ENCODE measurements around the gene CD163L1. TPM values are rescaled to one million over a fixed set of nuclear protein-coding genes. Genes with fewer than 3 reads are reported as not detected.
"Not testable (repeated sequence)": the region's sequence is repeated elsewhere in the genome, so short reads cannot be mapped to it uniquely, and the experiment has no call there.

Gene CD163L1
- total and polyA plus RNA-seq, 7 experiments from 2014 or later, result 0.47 to 2.1 (median 1.5) TPM; not detected in 4

DNA sequence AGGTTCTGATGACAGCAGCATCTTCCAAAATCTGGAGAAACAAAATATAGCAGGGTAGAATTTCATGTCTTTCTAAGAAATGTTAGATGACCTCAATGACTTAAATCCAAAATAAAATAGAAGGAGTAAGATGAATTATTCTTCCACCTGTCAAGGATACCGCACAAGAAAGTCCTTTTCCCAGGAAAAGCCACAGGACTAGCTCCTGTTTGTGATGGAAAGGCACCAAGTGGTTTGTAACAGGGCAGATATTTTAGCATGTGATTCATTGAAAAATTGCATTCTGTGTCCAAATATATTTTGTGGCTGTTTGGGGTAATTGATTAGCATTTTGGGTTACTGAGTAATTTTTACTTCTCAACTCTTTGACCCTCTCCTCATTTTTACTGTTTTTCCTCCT, 2.7 kb downstream of the CD163L1 start:
- Histone ChIP-seq H3K36me3 (ENCODE audit: control insufficient read depth in 2 of 3, insufficient read depth in 3 of 3, low read length in 3 of 3) (no peaks in the 10 kb centered on the region), H3K27ac (ENCODE audit: low read depth, low read length) (no peak overlapping the region), H3K4me3 (ENCODE audit: low read length) (no peak overlapping the region), H3K4me1 (ENCODE audit: control insufficient read depth in 2 of 2, insufficient read depth in 2 of 2, low read length in 2 of 2) (no peaks in the 10 kb centered on the region), H3K27me3 (ENCODE audit: control insufficient read depth in 2 of 2, insufficient read depth in 2 of 2, low read length in 2 of 2) (peaks cover 6 to 7% of the 10 kb centered on the region in 2 donors), H3K9me3 (ENCODE audit: control insufficient read depth in 2 of 3, low read length in 3 of 3) (no peaks in the 10 kb centered on the region)
- POLR2A ChIA-PET, result no interaction called here
- Mint-ChIP-seq H3K27ac (no peak overlapping the region), H3K4me1 (peaks cover 0 to 8% (median 5%) of the 10 kb centered on the region in 7 donors), H3K36me3 (peaks cover 0 to 4% (median 0%) of the 10 kb centered on the region in 5 donors), H3K9me3 (peaks cover 0 to 19% (median 5%) of the 10 kb centered on the region in 11 donors), H3K4me3 (peak overlapping the region in 4 of 10 donors; percentile 14 to 30 (median 17)), H3K27me3 (peaks cover 39 to 56% (median 47%) of the 10 kb centered on the region in 5 donors)
- intact Hi-C loops (cut with micrococcal nuclease), result no loop called here
- no peak for ATAC-seq
- CTCF ChIA-PET, result no interaction called here
- DNase-seq, result no peak

DNA sequence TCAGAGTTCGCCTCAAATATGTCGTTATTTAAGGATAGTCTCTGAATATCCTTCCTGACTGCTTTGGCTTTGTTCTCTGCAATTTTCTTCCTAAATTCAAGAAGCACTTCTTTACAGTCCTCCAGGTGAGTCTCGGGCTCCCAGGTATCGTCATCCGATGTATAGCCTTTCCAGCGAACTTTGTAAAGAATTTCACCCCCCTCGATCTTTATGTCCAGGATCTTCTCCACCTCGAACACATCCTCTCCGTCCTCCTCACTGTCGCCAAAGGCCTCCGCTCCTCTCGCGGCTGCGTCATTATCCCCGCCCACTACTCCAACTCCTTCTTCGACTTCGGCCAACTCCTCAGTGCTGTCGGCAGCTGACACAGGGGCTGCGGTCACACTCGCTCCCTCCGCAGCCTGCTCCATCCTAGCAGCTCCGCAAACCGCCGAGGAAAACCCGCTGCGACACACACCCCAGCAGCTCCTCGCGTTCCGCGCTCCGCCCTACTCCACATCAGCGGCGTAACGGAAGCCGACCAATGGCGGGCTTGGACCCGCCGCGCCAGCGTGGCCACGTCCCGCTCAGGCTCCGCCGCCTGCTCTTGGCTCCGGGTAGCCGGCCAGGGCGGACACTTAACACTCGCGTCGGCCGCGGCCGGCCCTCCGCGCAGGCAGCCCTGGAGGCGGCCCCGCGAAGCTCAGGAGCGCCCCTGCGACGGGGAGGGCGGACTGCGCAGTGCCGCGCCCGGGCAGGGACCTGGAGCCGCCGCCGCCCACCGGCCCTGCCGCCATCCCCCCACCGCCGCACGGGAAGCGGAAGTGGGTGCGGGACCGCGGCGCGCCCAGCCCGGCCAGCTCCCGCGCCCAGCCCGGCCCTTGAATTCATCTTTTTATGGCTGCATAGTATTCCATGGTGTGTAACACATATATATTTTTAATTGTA, 4.1 kb downstream of the CD163L1 start:
- POLR2A ChIA-PET, result no interaction called here
- Mint-ChIP-seq H3K27ac (peak overlapping the region in 5 of 9 donors; percentile 19 to 84 (median 81)), H3K4me3 (peak overlapping the region; percentile 69 to 85 (median 76)), H3K36me3 (peaks cover 0 to 4% (median 0%) of the 10 kb centered on the region in 5 donors), H3K9me3 (peaks cover 0 to 19% (median 5%) of the 10 kb centered on the region in 11 donors), H3K27me3 (peaks cover 38 to 56% (median 45%) of the 10 kb centered on the region in 5 donors), H3K4me1 (peaks cover 0 to 8% (median 5%) of the 10 kb centered on the region in 7 donors)
- intact Hi-C loops (cut with micrococcal nuclease), result no loop called here
- Histone ChIP-seq H3K9me3 (ENCODE audit: control insufficient read depth in 2 of 3, low read length in 3 of 3) (no peaks in the 10 kb centered on the region), H3K4me1 (ENCODE audit: control insufficient read depth in 2 of 2, insufficient read depth in 2 of 2, low read length in 2 of 2) (no peaks in the 10 kb centered on the region), H3K4me3 (ENCODE audit: low read length) (no peak overlapping the region), H3K27ac (ENCODE audit: low read depth, low read length) (no peak overlapping the region), H3K36me3 (ENCODE audit: control insufficient read depth in 2 of 3, insufficient read depth in 3 of 3, low read length in 3 of 3) (no peaks in the 10 kb centered on the region), H3K27me3 (ENCODE audit: control insufficient read depth in 2 of 2, insufficient read depth in 2 of 2, low read length in 2 of 2) (peaks cover 6 to 7% of the 10 kb centered on the region in 2 donors)
- ATAC-seq, result peak; percentile 60
- peak in 6 of 9 donors; percentile 8 to 47 (median 22) for DNase-seq
- CTCF ChIA-PET, result no interaction called here

DNA sequence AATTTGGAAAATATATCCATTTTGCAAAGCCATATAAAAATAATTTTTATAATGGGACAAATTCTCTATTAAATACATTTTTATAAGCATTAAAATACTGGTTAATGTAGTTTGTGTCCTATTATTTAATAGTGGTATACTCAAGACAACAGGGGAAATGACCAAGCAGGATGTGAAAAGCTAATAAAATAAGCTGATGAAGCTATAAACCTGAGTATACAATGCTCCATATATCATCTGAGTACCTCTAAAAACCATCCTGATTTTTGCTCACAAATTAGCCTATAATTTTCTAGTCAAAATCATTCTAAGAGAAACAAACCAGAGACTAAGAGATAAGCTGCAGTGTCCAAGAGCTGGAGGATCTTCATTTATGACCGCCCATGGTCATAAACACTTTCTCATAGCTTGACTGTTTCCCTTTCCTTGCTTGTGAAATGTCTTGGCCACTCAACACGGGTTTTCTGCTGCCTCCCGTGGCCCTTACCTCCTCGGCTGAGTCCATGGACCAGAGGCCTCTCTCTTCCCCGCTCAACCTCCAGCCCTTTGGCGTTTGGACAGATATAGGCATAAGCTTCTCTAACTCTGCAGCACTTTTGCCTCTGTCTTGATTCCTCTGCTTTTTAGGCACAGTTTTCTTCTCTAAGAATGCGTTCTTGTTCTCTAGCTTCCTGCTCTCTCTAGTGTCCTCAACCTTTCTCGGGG, 5.5 kb downstream of the CD163L1 start:
- H3K27ac Mint-ChIP-seq; H3K9me3 ChIP-seq (ENCODE audit: control insufficient read depth in 2 of 3, low read length in 3 of 3); intact Hi-C loops (cut with micrococcal nuclease); H3K27ac ChIP-seq (ENCODE audit: low read depth, low read length); H3K4me3 ChIP-seq (ENCODE audit: low read length); H3K27me3 ChIP-seq (ENCODE audit: control insufficient read depth in 2 of 2, insufficient read depth in 2 of 2, low read length in 2 of 2); H3K4me1 ChIP-seq (ENCODE audit: control insufficient read depth in 2 of 2, insufficient read depth in 2 of 2, low read length in 2 of 2); ATAC-seq; POLR2A ChIA-PET; CTCF ChIA-PET; H3K4me1 Mint-ChIP-seq; H3K36me3 ChIP-seq (ENCODE audit: control insufficient read depth in 2 of 3, insufficient read depth in 3 of 3, low read length in 3 of 3); DNase-seq; H3K36me3 Mint-ChIP-seq: not testable (repeated sequence)
- peak overlapping the region in 2 of 10 donors; percentile 9 to 12 for H3K4me3 Mint-ChIP-seq
- H3K9me3 Mint-ChIP-seq, result peaks cover 0 to 19% (median 5%) of the 10 kb centered on the region in 11 donors
- peaks cover 38 to 49% (median 42%) of the 10 kb centered on the region in 5 donors for H3K27me3 Mint-ChIP-seq

DNA sequence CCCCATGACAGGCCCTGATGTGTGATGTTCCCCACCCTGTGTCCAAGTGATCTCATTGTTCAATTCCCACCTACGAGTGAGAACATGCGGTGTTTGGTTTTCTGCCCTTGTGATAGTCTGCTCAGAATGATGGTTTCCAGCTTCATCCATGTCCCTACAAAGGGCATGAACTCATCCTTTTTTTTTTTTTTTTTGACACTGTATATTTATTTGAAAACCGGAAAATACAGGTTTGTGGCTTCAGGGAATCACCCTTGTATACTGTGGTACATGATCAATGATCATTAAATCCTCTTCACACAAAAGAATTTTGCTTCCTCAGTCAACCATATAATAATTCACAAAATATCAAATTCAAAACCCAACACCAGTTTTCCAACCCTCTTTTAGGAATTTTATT, 6.5 kb downstream of the CD163L1 start:
- POLR2A ChIA-PET; H3K36me3 ChIP-seq (ENCODE audit: control insufficient read depth in 2 of 3, insufficient read depth in 3 of 3, low read length in 3 of 3); H3K9me3 ChIP-seq (ENCODE audit: control insufficient read depth in 2 of 3, low read length in 3 of 3); H3K36me3 Mint-ChIP-seq; H3K27ac Mint-ChIP-seq; H3K27me3 ChIP-seq (ENCODE audit: control insufficient read depth in 2 of 2, insufficient read depth in 2 of 2, low read length in 2 of 2); H3K4me1 Mint-ChIP-seq; H3K4me1 ChIP-seq (ENCODE audit: control insufficient read depth in 2 of 2, insufficient read depth in 2 of 2, low read length in 2 of 2); ATAC-seq; CTCF ChIA-PET; intact Hi-C loops (cut with micrococcal nuclease); H3K27ac ChIP-seq (ENCODE audit: low read depth, low read length); DNase-seq; H3K4me3 Mint-ChIP-seq; H3K4me3 ChIP-seq (ENCODE audit: low read length): not testable (repeated sequence)
- H3K9me3 Mint-ChIP-seq, result peaks cover 0 to 19% (median 5%) of the 10 kb centered on the region in 11 donors
- peaks cover 34 to 39% (median 38%) of the 10 kb centered on the region in 5 donors for H3K27me3 Mint-ChIP-seq

DNA sequence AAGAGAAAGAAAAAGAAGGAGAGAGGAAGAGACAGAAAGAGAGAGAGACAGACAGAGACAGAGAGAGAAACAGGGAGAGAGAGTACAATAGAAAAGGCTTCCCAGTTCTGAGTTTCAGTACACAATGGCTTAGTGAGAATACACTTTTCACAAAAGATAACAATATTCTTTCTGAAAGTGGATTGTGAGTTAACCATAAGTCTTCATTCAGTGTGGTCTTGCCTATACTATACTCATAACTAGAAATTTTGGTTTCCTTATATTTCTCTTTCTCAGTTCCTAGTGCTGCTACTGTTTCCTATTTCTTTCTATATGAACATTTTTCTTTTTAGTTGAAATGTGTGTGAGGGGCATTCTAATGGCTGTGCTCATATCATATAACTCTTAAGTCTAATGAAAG, 9.3 kb downstream of the CD163L1 start:
- ChIA-PET POLR2A (no interaction called here), CTCF (no interaction called here)
- H3K27ac ChIP-seq (ENCODE audit: low read depth, low read length), result no peak overlapping the region
- no peak overlapping the region for H3K4me3 Mint-ChIP-seq
- H3K27me3 Mint-ChIP-seq, result peaks cover 20 to 28% (median 26%) of the 10 kb centered on the region in 5 donors
- H3K4me1 ChIP-seq (ENCODE audit: control insufficient read depth in 2 of 2, insufficient read depth in 2 of 2, low read length in 2 of 2), result no peaks in the 10 kb centered on the region
- no peak for ATAC-seq
- peaks cover 0 to 11% (median 5%) of the 10 kb centered on the region in 11 donors for H3K9me3 Mint-ChIP-seq
- H3K4me3 ChIP-seq (ENCODE audit: low read length), result no peak overlapping the region
- no peak for DNase-seq
- no peaks in the 10 kb centered on the region for H3K9me3 ChIP-seq (ENCODE audit: control insufficient read depth in 2 of 3, low read length in 3 of 3)
- H3K27ac Mint-ChIP-seq, result no peak overlapping the region
- H3K36me3 Mint-ChIP-seq, result no peaks in the 10 kb centered on the region
- intact Hi-C loops (cut with micrococcal nuclease), result no loop called here
- peaks cover 0 to 4% (median 0%) of the 10 kb centered on the region in 7 donors for H3K4me1 Mint-ChIP-seq
- no peaks in the 10 kb centered on the region for H3K36me3 ChIP-seq (ENCODE audit: control insufficient read depth in 2 of 3, insufficient read depth in 3 of 3, low read length in 3 of 3)
- no peaks in the 10 kb centered on the region for H3K27me3 ChIP-seq (ENCODE audit: control insufficient read depth in 2 of 2, insufficient read depth in 2 of 2, low read length in 2 of 2)

DNA sequence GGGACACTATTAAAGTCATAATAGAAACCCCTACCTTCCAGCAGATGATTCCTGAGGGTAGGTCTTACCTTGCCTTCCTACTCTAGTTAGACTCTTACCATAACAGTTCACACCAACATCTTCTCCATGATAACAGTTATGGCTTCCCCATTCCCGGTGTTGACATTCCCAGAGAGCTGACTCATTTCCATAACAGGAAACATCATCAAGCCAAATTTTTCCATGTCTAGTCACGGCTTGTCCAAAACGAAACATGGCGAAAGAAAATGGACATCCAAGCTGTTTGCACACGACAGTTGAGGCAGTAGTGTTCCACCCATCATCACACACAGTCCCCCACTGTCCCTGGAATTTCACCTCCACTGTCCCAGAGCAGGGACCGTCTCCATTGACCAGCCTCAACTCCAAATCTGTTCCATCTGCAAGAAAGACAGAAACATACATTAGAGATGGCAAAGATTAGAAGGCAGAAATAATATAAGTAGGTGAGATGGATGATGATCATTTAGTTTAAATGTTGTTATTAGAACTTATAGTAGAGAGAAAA, 10.6 kb downstream of the CD163L1 start:
- no peaks in the 10 kb centered on the region for H3K36me3 Mint-ChIP-seq
- Histone ChIP-seq H3K4me3 (ENCODE audit: low read length) (no peak overlapping the region), H3K4me1 (ENCODE audit: control insufficient read depth in 2 of 2, insufficient read depth in 2 of 2, low read length in 2 of 2) (no peaks in the 10 kb centered on the region), H3K36me3 (ENCODE audit: control insufficient read depth in 2 of 3, insufficient read depth in 3 of 3, low read length in 3 of 3) (no peaks in the 10 kb centered on the region), H3K27me3 (ENCODE audit: control insufficient read depth in 2 of 2, insufficient read depth in 2 of 2, low read length in 2 of 2) (no peaks in the 10 kb centered on the region), H3K9me3 (ENCODE audit: control insufficient read depth in 2 of 3, low read length in 3 of 3) (no peaks in the 10 kb centered on the region), H3K27ac (ENCODE audit: low read depth, low read length) (no peak overlapping the region)
- no peak for DNase-seq
- no peak overlapping the region for H3K27ac Mint-ChIP-seq
- H3K27me3 Mint-ChIP-seq, result peaks cover 7 to 19% (median 15%) of the 10 kb centered on the region in 5 donors
- peaks cover 0 to 3% (median 0%) of the 10 kb centered on the region in 11 donors for H3K9me3 Mint-ChIP-seq
- intact Hi-C loops (cut with micrococcal nuclease), result no loop called here
- H3K4me1 Mint-ChIP-seq, result no peaks in the 10 kb centered on the region
- H3K4me3 Mint-ChIP-seq, result no peak overlapping the region
- ChIA-PET POLR2A (no interaction called here), CTCF (no interaction called here)
- no peak for ATAC-seq

Data from naive thymus-derived CD4-positive, alpha-beta T cell (primary cell).